ENCODE results near the gene TRAPPC10. TPM values are rescaled to one million over a fixed set of nuclear protein-coding genes. Genes with fewer than 3 reads are reported as not detected.

TRAPPC10 gene
- total RNA-seq, 2 donors from 2014 or later: 46.6 to 50.2 TPM

DNA sequence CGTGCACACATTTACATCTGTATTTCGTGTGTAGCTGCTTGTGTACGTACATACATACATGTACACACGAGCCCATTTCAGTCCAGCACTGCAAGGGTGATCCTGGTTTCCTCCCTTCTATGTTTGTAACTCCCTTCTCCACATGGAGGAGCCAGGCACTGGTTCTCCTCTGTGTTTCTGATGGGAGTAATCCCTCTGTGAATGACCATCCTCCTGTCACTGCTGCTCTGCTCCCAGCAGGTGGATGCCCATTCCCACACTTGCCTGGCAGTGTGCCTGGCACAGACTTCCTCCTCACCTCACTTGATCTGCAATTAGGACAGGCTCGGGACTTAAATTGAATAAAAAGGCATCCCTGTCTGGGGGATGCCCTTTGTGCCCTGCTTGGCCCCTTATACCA lies 37.1 kb downstream of the TRAPPC10 start:
- intact Hi-C loops (cut with DNase I): no loop called here
- H3K27ac ChIP-seq: no peak overlapping the region
- no peak for DNase-seq

DNA sequence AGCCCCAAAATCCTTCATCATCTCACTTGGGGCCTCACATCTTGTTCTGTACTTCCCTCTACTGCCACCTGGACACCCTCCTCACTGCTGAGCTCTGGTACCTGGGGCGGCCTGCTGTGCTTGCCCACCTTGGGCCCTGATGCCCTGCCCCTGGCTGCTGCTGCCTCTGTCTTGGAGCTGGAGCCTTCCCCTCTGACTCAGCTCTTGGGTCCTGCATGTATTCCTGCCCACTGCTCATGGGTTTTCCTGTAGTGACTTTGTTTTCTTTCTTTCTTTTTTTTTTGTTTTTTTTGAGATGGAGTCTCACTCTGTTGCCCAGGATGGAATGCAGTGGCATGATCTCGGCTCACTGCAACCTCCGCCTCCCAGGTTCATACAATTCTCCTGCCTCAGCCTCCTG lies 37.5 kb downstream of the TRAPPC10 start:
- TF ChIP-seq, protein P1, sequence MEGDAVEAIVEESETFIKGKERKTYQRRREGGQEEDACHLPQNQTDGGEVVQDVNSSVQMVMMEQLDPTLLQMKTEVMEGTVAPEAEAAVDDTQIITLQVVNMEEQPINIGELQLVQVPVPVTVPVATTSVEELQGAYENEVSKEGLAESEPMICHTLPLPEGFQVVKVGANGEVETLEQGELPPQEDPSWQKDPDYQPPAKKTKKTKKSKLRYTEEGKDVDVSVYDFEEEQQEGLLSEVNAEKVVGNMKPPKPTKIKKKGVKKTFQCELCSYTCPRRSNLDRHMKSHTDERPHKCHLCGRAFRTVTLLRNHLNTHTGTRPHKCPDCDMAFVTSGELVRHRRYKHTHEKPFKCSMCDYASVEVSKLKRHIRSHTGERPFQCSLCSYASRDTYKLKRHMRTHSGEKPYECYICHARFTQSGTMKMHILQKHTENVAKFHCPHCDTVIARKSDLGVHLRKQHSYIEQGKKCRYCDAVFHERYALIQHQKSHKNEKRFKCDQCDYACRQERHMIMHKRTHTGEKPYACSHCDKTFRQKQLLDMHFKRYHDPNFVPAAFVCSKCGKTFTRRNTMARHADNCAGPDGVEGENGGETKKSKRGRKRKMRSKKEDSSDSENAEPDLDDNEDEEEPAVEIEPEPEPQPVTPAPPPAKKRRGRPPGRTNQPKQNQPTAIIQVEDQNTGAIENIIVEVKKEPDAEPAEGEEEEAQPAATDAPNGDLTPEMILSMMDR (IDR thresholded peaks at IDR 0.05): no peak
- Histone ChIP-seq H3K36me3 (peaks cover 5% of the 10 kb centered on the region), H3K27me3 (no peaks in the 10 kb centered on the region), H3K4me3 (no peak overlapping the region), H3K9me3 (no peaks in the 10 kb centered on the region), H3K27ac (no peak overlapping the region), H3K9ac (ENCODE audit: low read depth in 2 of 2, low read length in 2 of 2) (no peak overlapping the region), H3K4me1 (peaks cover 3% of the 10 kb centered on the region)
- intact Hi-C loops (cut with DNase I): no loop called here
- DNase-seq: no peak

More for the DNA sequence above, 37.1 kb downstream of the TRAPPC10 start:
- Histone ChIP-seq H3K36me3 (peaks cover 5% of the 10 kb centered on the region), H3K9me3 (no peaks in the 10 kb centered on the region), H3K4me1 (peaks cover 3% of the 10 kb centered on the region), H3K4me3 (no peak overlapping the region), H3K9ac (ENCODE audit: low read depth in 2 of 2, low read length in 2 of 2) (no peak overlapping the region), H3K27me3 (no peaks in the 10 kb centered on the region)
- TF ChIP-seq, protein P1 (IDR thresholded peaks at IDR 0.05): no peak

DNA sequence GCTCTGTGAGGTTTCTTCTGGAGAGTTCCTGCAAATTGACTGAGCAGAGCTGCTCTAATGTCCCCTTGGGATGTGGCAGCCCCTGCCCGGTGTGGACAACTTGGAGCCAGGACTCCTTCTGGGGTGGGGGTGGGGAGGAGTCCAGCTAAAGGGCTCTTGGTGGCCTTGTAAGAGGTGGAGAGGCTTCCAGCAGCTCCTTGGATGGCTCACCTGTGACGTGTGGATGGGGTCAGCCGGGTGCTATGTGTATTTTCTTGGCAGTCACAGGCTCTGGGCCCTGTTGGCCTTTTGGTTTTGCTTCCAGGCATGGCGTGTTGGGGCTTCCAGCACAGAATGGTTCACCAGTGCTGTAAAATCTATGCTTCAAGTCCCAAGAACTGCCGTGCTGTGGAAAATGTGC lies 38.2 kb downstream of the TRAPPC10 start:
- peaks cover 3% of the 10 kb centered on the region for H3K4me1 ChIP-seq
- no peak overlapping the region for H3K27ac ChIP-seq
- TF ChIP-seq, protein P1 (IDR thresholded peaks at IDR 0.05): no peak
- H3K27me3 ChIP-seq: no peaks in the 10 kb centered on the region
- H3K9ac ChIP-seq (ENCODE audit: low read depth in 2 of 2, low read length in 2 of 2): no peak overlapping the region
- H3K4me3 ChIP-seq: no peak overlapping the region
- intact Hi-C loops (cut with DNase I): no loop called here
- H3K9me3 ChIP-seq: no peaks in the 10 kb centered on the region
- peaks cover 5% of the 10 kb centered on the region for H3K36me3 ChIP-seq
- DNase-seq: no peak

DNA sequence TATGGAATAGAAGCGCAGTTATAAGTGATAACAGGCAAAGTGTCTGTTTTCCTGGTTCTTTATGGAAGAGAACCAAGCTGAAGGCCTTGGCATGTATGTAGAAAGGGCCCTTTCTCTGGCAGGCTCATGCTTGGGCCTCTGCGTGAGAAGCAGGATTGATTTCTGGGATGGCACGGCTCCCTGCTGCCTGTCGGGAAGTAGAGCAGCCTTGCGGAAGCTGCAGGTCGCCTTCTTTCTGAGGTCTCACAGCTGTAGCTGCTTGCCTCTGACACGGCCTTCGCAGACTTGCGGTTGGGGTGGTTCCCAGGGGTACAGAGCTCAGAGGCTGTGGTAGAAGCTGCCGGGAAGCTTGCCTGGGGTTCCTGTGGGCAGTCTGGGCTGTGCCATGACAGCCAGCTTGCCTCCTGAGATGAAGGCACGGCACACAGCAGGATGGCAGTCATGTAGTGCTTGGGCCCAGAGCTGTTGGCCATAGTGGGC lies 39.4 kb downstream of the TRAPPC10 start:
- peaks cover 5% of the 10 kb centered on the region for H3K36me3 ChIP-seq
- peaks cover 3% of the 10 kb centered on the region for H3K4me1 ChIP-seq
- no peaks in the 10 kb centered on the region for H3K27me3 ChIP-seq
- H3K27ac ChIP-seq: peak overlapping the region; percentile 36
- no peak overlapping the region for H3K9ac ChIP-seq (ENCODE audit: low read depth in 2 of 2, low read length in 2 of 2)
- TF ChIP-seq, protein P1 (IDR thresholded peaks at IDR 0.05): no peak
- H3K9me3 ChIP-seq: no peaks in the 10 kb centered on the region
- H3K4me3 ChIP-seq: no peak overlapping the region
- no peak for DNase-seq
- intact Hi-C loops (cut with DNase I): no loop called here

DNA sequence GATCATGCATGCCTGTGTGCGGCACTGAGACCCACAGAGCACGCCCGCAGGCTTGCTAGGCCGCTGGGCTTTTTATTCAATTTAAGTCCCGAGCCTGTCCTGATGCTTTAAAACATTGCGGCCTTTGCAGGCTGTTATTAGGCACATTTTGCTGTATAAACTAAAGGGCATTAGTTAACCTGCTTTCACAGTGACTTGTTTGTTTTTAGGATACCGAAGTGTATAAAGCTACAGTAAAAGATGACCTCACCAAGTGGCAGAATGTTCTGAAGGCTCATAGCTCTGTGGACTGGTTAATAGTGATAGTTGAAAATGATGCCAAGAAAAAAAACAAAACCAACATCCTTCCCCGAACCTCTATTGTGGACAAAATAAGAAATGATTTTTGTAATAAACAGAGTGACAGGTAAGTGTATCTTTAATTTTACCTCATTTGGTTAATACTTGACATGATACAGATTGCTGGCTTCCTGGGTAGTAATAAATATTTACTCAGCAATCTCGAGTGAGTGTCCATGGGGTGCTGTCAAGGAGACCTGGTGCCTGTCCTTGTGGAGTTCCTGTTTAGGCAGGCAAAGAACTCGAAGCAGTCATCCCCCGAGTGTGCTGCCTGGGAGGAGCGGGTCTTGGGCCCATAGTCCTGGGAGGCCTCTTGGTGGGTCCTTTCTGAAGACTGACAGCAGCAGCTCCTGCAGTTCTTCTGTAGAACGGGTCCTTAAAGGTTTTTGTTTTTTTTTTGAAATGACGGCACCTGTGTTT lies 40.1 kb downstream of the TRAPPC10 start:
- intact Hi-C loops (cut with DNase I): no loop called here
- TF ChIP-seq, protein P1 (IDR thresholded peaks at IDR 0.05): no peak
- Histone ChIP-seq H3K27me3 (no peaks in the 10 kb centered on the region), H3K4me1 (peaks cover 3% of the 10 kb centered on the region), H3K36me3 (peaks cover under 1% of the 10 kb centered on the region), H3K9ac (ENCODE audit: low read depth in 2 of 2, low read length in 2 of 2) (no peak overlapping the region), H3K4me3 (no peak overlapping the region), H3K9me3 (no peaks in the 10 kb centered on the region), H3K27ac (peak overlapping the region; percentile 36)
- DNase-seq: no peak
